ENCODE results near the gene APOL1.

GRCh38 chr22:36223504-36223903 is 29.4 kb upstream of the APOL1 start:
- TF ChIP-seq EZH2 (IDR thresholded peaks at IDR 0.05; ENCODE audit: borderline replicate concordance, low read length) (no peak), CTCF (IDR thresholded peaks at IDR 0.05; ENCODE audit: low read length) (no peak)
